Measurements from ENCODE around the gene TMEM17. TPM values are rescaled to one million over a fixed set of nuclear protein-coding genes. Genes with fewer than 3 reads are reported as not detected.
A peak's percentile ranks its signal among the peaks of the same experiment; 100 is the strongest.

The TMEM17 gene
- total and polyA plus RNA-seq, 2 of the 13 experiments (the other 11 are each of a cell fraction or from before 2014, with no cell fraction given), result 0.22 to 0.50 TPM

DNA sequence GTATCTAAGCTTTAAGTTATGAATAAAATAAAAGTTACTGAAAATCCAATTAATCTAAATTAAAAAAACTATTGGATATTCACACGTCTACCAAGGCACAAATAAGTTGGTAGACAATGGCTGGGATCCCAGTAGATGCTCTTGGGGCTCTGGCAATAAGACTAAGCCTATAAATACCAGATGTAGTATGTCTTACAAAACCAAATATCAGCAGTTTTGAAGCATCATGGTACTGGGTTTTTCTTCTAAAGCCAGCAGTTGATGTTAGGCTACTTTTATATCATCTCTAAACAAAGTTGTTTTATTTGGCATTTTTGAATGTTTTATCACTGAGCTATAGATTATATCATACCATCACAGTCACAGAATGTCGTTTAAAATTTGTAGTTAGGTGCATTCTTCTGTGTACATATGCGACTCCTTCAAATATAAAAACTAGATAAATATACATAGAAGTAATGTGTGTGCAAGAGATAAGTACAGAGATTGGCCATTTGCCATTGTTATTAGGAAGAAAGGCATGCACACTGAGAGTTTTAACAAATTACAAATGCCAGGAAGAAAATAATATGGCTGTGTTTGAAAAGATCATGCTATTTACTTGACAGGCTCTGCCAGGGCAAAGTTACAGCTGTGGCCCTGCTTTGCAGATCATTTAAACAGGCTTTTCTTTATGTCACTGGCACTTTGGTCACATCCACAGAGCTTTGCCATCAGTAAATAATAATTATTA is 21.6 kb upstream of the TMEM17 start (continued):
- TF ChIP-seq ZBTB20 (CRISPR knock-in tag; IDR thresholded peaks at IDR 0.05; ENCODE audit: borderline replicate concordance, low read depth) (no peak), ETV6 (CRISPR knock-in tag; conservative IDR thresholded peaks at IDR 0.05) (no peak), KLF16 (CRISPR knock-in tag; IDR thresholded peaks at IDR 0.05) (peak in 1 of 2 experiments; percentile 40; a peak in 1 of 4 replicates), HNF4G (IDR thresholded peaks at IDR 0.05; ENCODE audit: borderline replicate concordance, low read depth, low read length) (peak; percentile 10; the same call in 1 of the 2 replicates), HNF4G (CRISPR knock-in tag; IDR thresholded peaks at IDR 0.05; ENCODE audit: borderline replicate concordance, low read depth) (no peak), ZNF607 (CRISPR knock-in tag; IDR thresholded peaks at IDR 0.05; ENCODE audit: borderline replicate concordance) (no peak), MZF1 (CRISPR knock-in tag; IDR thresholded peaks at IDR 0.05; ENCODE audit: borderline replicate concordance) (no peak), CCDC6 (CRISPR knock-in tag; IDR thresholded peaks at IDR 0.05) (no peak), ZBTB3 (CRISPR knock-in tag; IDR thresholded peaks at IDR 0.05; ENCODE audit: borderline replicate concordance, low read depth) (no peak), SP2 (CRISPR knock-in tag; IDR thresholded peaks at IDR 0.05) (no peak), CHD2 (IDR thresholded peaks at IDR 0.05; ENCODE audit: low read depth, low read length) (no peak), ZNF549 (CRISPR knock-in tag; IDR thresholded peaks at IDR 0.05) (no peak), ZNF883 (CRISPR knock-in tag; IDR thresholded peaks at IDR 0.05; ENCODE audit: not compliant biosample characterization) (no peak), ZNF878 (CRISPR knock-in tag; IDR thresholded peaks at IDR 0.05) (no peak), ZNF576 (CRISPR knock-in tag; IDR thresholded peaks at IDR 0.05) (no peak), NAIF1 (CRISPR knock-in tag; IDR thresholded peaks at IDR 0.05; ENCODE audit: borderline replicate concordance) (no peak), SP140L (CRISPR knock-in tag; IDR thresholded peaks at IDR 0.05; ENCODE audit: borderline replicate concordance) (0 out of 2 replicates have a peak, but pooled peaks have one; percentile 50), ZFP82 (CRISPR knock-in tag; IDR thresholded peaks at IDR 0.05; ENCODE audit: borderline replicate concordance) (no peak), ZNF83 (CRISPR knock-in tag; IDR thresholded peaks at IDR 0.05; ENCODE audit: borderline replicate concordance) (no peak), CBX5 (CRISPR knock-in tag; IDR thresholded peaks at IDR 0.05; ENCODE audit: borderline replicate concordance) (no peak)
- TF ChIP-seq, protein P1, sequence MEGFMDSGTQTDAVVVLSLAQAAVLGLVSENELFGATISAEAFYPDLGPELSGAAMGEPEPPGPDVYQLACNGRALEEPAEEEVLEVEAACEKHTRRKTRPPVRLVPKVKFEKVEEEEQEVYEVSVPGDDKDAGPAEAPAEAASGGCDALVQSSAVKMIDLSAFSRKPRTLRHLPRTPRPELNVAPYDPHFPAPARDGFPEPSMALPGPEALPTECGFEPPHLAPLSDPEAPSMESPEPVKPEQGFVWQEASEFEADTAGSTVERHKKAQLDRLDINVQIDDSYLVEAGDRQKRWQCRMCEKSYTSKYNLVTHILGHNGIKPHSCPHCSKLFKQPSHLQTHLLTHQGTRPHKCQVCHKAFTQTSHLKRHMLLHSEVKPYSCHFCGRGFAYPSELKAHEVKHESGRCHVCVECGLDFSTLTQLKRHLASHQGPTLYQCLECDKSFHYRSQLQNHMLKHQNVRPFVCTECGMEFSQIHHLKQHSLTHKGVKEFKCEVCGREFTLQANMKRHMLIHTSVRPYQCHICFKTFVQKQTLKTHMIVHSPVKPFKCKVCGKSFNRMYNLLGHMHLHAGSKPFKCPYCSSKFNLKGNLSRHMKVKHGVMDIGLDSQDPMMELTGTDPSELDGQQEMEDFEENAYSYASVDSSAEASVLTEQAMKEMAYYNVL (CRISPR knock-in tag; IDR thresholded peaks at IDR 0.05; ENCODE audit: borderline replicate concordance), result peak; percentile 41; the same call in 1 of the 2 replicates
- TF ChIP-seq, protein P2, sequence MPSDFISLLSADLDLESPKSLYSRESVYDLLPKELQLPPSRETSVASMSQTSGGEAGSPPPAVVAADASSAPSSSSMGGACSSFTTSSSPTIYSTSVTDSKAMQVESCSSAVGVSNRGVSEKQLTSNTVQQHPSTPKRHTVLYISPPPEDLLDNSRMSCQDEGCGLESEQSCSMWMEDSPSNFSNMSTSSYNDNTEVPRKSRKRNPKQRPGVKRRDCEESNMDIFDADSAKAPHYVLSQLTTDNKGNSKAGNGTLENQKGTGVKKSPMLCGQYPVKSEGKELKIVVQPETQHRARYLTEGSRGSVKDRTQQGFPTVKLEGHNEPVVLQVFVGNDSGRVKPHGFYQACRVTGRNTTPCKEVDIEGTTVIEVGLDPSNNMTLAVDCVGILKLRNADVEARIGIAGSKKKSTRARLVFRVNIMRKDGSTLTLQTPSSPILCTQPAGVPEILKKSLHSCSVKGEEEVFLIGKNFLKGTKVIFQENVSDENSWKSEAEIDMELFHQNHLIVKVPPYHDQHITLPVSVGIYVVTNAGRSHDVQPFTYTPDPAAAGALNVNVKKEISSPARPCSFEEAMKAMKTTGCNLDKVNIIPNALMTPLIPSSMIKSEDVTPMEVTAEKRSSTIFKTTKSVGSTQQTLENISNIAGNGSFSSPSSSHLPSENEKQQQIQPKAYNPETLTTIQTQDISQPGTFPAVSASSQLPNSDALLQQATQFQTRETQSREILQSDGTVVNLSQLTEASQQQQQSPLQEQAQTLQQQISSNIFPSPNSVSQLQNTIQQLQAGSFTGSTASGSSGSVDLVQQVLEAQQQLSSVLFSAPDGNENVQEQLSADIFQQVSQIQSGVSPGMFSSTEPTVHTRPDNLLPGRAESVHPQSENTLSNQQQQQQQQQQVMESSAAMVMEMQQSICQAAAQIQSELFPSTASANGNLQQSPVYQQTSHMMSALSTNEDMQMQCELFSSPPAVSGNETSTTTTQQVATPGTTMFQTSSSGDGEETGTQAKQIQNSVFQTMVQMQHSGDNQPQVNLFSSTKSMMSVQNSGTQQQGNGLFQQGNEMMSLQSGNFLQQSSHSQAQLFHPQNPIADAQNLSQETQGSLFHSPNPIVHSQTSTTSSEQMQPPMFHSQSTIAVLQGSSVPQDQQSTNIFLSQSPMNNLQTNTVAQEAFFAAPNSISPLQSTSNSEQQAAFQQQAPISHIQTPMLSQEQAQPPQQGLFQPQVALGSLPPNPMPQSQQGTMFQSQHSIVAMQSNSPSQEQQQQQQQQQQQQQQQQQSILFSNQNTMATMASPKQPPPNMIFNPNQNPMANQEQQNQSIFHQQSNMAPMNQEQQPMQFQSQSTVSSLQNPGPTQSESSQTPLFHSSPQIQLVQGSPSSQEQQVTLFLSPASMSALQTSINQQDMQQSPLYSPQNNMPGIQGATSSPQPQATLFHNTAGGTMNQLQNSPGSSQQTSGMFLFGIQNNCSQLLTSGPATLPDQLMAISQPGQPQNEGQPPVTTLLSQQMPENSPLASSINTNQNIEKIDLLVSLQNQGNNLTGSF (CRISPR knock-in tag; IDR thresholded peaks at IDR 0.05), result no peak
